Stimulated activated CD4-positive, alpha-beta T cell treated with anti-CD3 and anti-CD28 coated beads, Interleukin-1b, Interleukin-23, amount 100 ng/mL, for 4 hours (primary cell): ENCODE data around the gene TPGS1.

Experiments used
- DNase-seq, 2 donors: peaks; one replicate each; pipeline ENCODE4 v3.0.0-alpha.2; 2020; ENCODE audit warnings: low read depth in 2 of 2

Gene TPGS1

GRCh38 chr19:495402-496111, 11.7 kb upstream of the TPGS1 start:
- peak in 1 of 2 donors; percentile 35 for DNase-seq

GRCh38 chr19:496112-496665, 11.1 kb upstream of the TPGS1 start, which contains the start of gene MADCAM1:
Gene MADCAM1, plus strand, starts transcription at chr19:496486. Its CDS starts 14 bp downstream, at chr19:496500.
- DNase-seq, result no peak

- DNase-seq, result no peak
These were observed 10.3 kb upstream of the TPGS1 start for GRCh38 chr19:496986-497385.

GRCh38 chr19:497491-497868, 9.8 kb upstream of the TPGS1 start:
- no peak for DNase-seq

- no peak for DNase-seq
These were observed 9.3 kb upstream of the TPGS1 start for GRCh38 chr19:497869-498510.

GRCh38 chr19:498511-498891, 8.8 kb upstream of the TPGS1 start:
- no peak for DNase-seq

GRCh38 chr19:498977-499623, 8.2 kb upstream of the TPGS1 start:
- DNase-seq, result no peak

GRCh38 chr19:501646-502045, 5.7 kb upstream of the TPGS1 start:
- no peak for DNase-seq

GRCh38 chr19:504616-505015, 2.7 kb upstream of the TPGS1 start:
- no peak for DNase-seq

- DNase-seq, result peak; percentile 83 to 88
These were observed 652 bp upstream of the TPGS1 start for GRCh38 chr19:506404-507285.

GRCh38 chr19:508204-509150, 1.2 kb downstream of the TPGS1 start:
- DNase-seq, result no peak

GRCh38 chr19:510606-511100, 3.4 kb downstream of the TPGS1 start:
- DNase-seq, result peak; percentile 88 to 90

- peak; percentile 56 to 66 for DNase-seq
These were observed 4.0 kb downstream of the TPGS1 start for GRCh38 chr19:511101-511851.

GRCh38 chr19:512547-513365, 5.5 kb downstream of the TPGS1 start:
- DNase-seq, result no peak

GRCh38 chr19:513368-514165, 6.3 kb downstream of the TPGS1 start:
- DNase-seq, result no peak

- no peak for DNase-seq
These were observed 6.9 kb downstream of the TPGS1 start for GRCh38 chr19:514166-514663.

- no peak for DNase-seq
These were observed 10.7 kb downstream of the TPGS1 start for GRCh38 chr19:517721-518597.
